Measurements from ENCODE around the gene CRELD2.

CRELD2 gene

GRCh38 chr22:49928185-49928495, 9.7 kb downstream of the CRELD2 start:
- peaks cover 5 to 32% (median 26%) of the 10 kb centered on the region in 5 donors for H3K4me1 ChIP-seq (ENCODE audit: control insufficient read depth in 5 of 5, insufficient read depth in 5 of 5, low read length in 5 of 5)
- no peak overlapping the region for H3K4me3 ChIP-seq (ENCODE audit: low read depth in 1 of 5, low read length in 5 of 5)

GRCh38 chr22:49928555-49929210, 10.2 kb downstream of the CRELD2 start:
- Histone ChIP-seq H3K9ac (ENCODE audit: low read length in 5 of 5) (no peak overlapping the region), H3K4me3 (ENCODE audit: low read depth in 1 of 5, low read length in 5 of 5) (no peak overlapping the region), H3K27me3 (ENCODE audit: control insufficient read depth in 5 of 5, insufficient read depth in 4 of 5, low read length in 5 of 5) (peaks cover 0 to 5% (median 4%) of the 10 kb centered on the region in 5 donors), H3K27ac (ENCODE audit: low read depth, low read length) (no peak overlapping the region), H3K4me1 (ENCODE audit: control insufficient read depth in 5 of 5, insufficient read depth in 5 of 5, low read length in 5 of 5) (peaks cover 7 to 37% (median 31%) of the 10 kb centered on the region in 5 donors), H3K9me3 (ENCODE audit: control insufficient read depth in 5 of 5, low read length in 5 of 5) (no peaks in the 10 kb centered on the region), H3K36me3 (ENCODE audit: control insufficient read depth in 5 of 5, insufficient read depth in 5 of 5, low read length in 5 of 5) (peaks cover 0 to 21% (median 16%) of the 10 kb centered on the region in 5 donors)

More at GRCh38 chr22:49928185-49928495, 9.7 kb downstream of the CRELD2 start:
- Histone ChIP-seq H3K36me3 (ENCODE audit: control insufficient read depth in 5 of 5, insufficient read depth in 5 of 5, low read length in 5 of 5) (peaks cover 0 to 23% (median 16%) of the 10 kb centered on the region in 5 donors), H3K27ac (ENCODE audit: low read depth, low read length) (no peak overlapping the region), H3K9me3 (ENCODE audit: control insufficient read depth in 5 of 5, low read length in 5 of 5) (no peaks in the 10 kb centered on the region), H3K27me3 (ENCODE audit: control insufficient read depth in 5 of 5, insufficient read depth in 4 of 5, low read length in 5 of 5) (peaks cover 0 to 5% (median 4%) of the 10 kb centered on the region in 5 donors), H3K9ac (ENCODE audit: low read length in 5 of 5) (no peak overlapping the region)

- Histone ChIP-seq H3K27me3 (ENCODE audit: control insufficient read depth in 5 of 5, insufficient read depth in 4 of 5, low read length in 5 of 5) (peaks cover 0 to 5% (median 4%) of the 10 kb centered on the region in 5 donors), H3K27ac (ENCODE audit: low read depth, low read length) (no peak overlapping the region), H3K4me1 (ENCODE audit: control insufficient read depth in 5 of 5, insufficient read depth in 5 of 5, low read length in 5 of 5) (peaks cover 7 to 45% (median 39%) of the 10 kb centered on the region in 5 donors), H3K36me3 (ENCODE audit: control insufficient read depth in 5 of 5, insufficient read depth in 5 of 5, low read length in 5 of 5) (peaks cover 0 to 14% (median 12%) of the 10 kb centered on the region in 5 donors), H3K4me3 (ENCODE audit: low read depth in 1 of 5, low read length in 5 of 5) (no peak overlapping the region), H3K9me3 (ENCODE audit: control insufficient read depth in 5 of 5, low read length in 5 of 5) (no peaks in the 10 kb centered on the region), H3K9ac (ENCODE audit: low read length in 5 of 5) (peak overlapping the region in 1 of 5 donors; percentile 2)
Measured at GRCh38 chr22:49929211-49929979, 11.0 kb downstream of the CRELD2 start.

- peaks cover 0 to 12% (median 11%) of the 10 kb centered on the region in 5 donors for H3K36me3 ChIP-seq (ENCODE audit: control insufficient read depth in 5 of 5, insufficient read depth in 5 of 5, low read length in 5 of 5)
- H3K27ac ChIP-seq (ENCODE audit: low read depth, low read length), result peak overlapping the region; percentile 37
- peaks cover 0 to 5% (median 4%) of the 10 kb centered on the region in 5 donors for H3K27me3 ChIP-seq (ENCODE audit: control insufficient read depth in 5 of 5, insufficient read depth in 4 of 5, low read length in 5 of 5)
- H3K4me1 ChIP-seq (ENCODE audit: control insufficient read depth in 5 of 5, insufficient read depth in 5 of 5, low read length in 5 of 5), result peaks cover 7 to 51% (median 44%) of the 10 kb centered on the region in 5 donors
- H3K9ac ChIP-seq (ENCODE audit: low read length in 5 of 5), result peak overlapping the region in 1 of 5 donors; percentile 2
- H3K9me3 ChIP-seq (ENCODE audit: control insufficient read depth in 5 of 5, low read length in 5 of 5), result no peaks in the 10 kb centered on the region
- H3K4me3 ChIP-seq (ENCODE audit: low read depth in 1 of 5, low read length in 5 of 5), result no peak overlapping the region
Measured at GRCh38 chr22:49929994-49930575, 11.7 kb downstream of the CRELD2 start.

- H3K9me3 ChIP-seq (ENCODE audit: control insufficient read depth in 5 of 5, low read length in 5 of 5), result no peaks in the 10 kb centered on the region
- H3K36me3 ChIP-seq (ENCODE audit: control insufficient read depth in 5 of 5, insufficient read depth in 5 of 5, low read length in 5 of 5), result peaks cover 0 to 7% (median 4%) of the 10 kb centered on the region in 5 donors
- peaks cover 0 to 5% (median 4%) of the 10 kb centered on the region in 5 donors for H3K27me3 ChIP-seq (ENCODE audit: control insufficient read depth in 5 of 5, insufficient read depth in 4 of 5, low read length in 5 of 5)
- peak overlapping the region; percentile 37 for H3K27ac ChIP-seq (ENCODE audit: low read depth, low read length)
- peaks cover 7 to 51% (median 44%) of the 10 kb centered on the region in 5 donors for H3K4me1 ChIP-seq (ENCODE audit: control insufficient read depth in 5 of 5, insufficient read depth in 5 of 5, low read length in 5 of 5)
- peak overlapping the region in 3 of 5 donors; percentile 3 to 30 (median 22) for H3K4me3 ChIP-seq (ENCODE audit: low read depth in 1 of 5, low read length in 5 of 5)
- peak overlapping the region in 1 of 5 donors; percentile 23 for H3K9ac ChIP-seq (ENCODE audit: low read length in 5 of 5)
Measured at GRCh38 chr22:49930596-49931412, 12.4 kb downstream of the CRELD2 start.

- Histone ChIP-seq H3K4me1 (ENCODE audit: control insufficient read depth in 5 of 5, insufficient read depth in 5 of 5, low read length in 5 of 5) (peaks cover 9 to 73% (median 61%) of the 10 kb centered on the region in 5 donors), H3K4me3 (ENCODE audit: low read depth in 1 of 5, low read length in 5 of 5) (peak overlapping the region in 4 of 5 donors; percentile 28 to 69 (median 48)), H3K9ac (ENCODE audit: low read length in 5 of 5) (peak overlapping the region; percentile 4 to 95 (median 88))
Measured at GRCh38 chr22:49933236-49934159, 15.1 kb downstream of the CRELD2 start.

GRCh38 chr22:49934160-49934890, 15.9 kb downstream of the CRELD2 start:
- peak overlapping the region; percentile 94 for H3K27ac ChIP-seq (ENCODE audit: low read depth, low read length)
- H3K9ac ChIP-seq (ENCODE audit: low read length in 5 of 5), result peak overlapping the region; percentile 4 to 95 (median 88)
- H3K9me3 ChIP-seq (ENCODE audit: control insufficient read depth in 5 of 5, low read length in 5 of 5), result no peaks in the 10 kb centered on the region
- H3K4me1 ChIP-seq (ENCODE audit: control insufficient read depth in 5 of 5, insufficient read depth in 5 of 5, low read length in 5 of 5), result peaks cover 9 to 77% (median 64%) of the 10 kb centered on the region in 5 donors
- no peaks in the 10 kb centered on the region for H3K27me3 ChIP-seq (ENCODE audit: control insufficient read depth in 5 of 5, insufficient read depth in 4 of 5, low read length in 5 of 5)
- H3K36me3 ChIP-seq (ENCODE audit: control insufficient read depth in 5 of 5, insufficient read depth in 5 of 5, low read length in 5 of 5), result no peaks in the 10 kb centered on the region
- H3K4me3 ChIP-seq (ENCODE audit: low read depth in 1 of 5, low read length in 5 of 5), result peak overlapping the region in 4 of 5 donors; percentile 50 to 69 (median 64)

More at GRCh38 chr22:49933236-49934159, 15.1 kb downstream of the CRELD2 start:
- H3K27ac ChIP-seq (ENCODE audit: low read depth, low read length), result peak overlapping the region; percentile 94
- peaks cover 0 to 5% (median 4%) of the 10 kb centered on the region in 5 donors for H3K27me3 ChIP-seq (ENCODE audit: control insufficient read depth in 5 of 5, insufficient read depth in 4 of 5, low read length in 5 of 5)
- H3K9me3 ChIP-seq (ENCODE audit: control insufficient read depth in 5 of 5, low read length in 5 of 5), result no peaks in the 10 kb centered on the region
- H3K36me3 ChIP-seq (ENCODE audit: control insufficient read depth in 5 of 5, insufficient read depth in 5 of 5, low read length in 5 of 5), result no peaks in the 10 kb centered on the region

- Histone ChIP-seq H3K9ac (ENCODE audit: low read length in 5 of 5) (peak overlapping the region in 4 of 5 donors; percentile 83 to 95 (median 89)), H3K9me3 (ENCODE audit: control insufficient read depth in 5 of 5, low read length in 5 of 5) (no peaks in the 10 kb centered on the region), H3K36me3 (ENCODE audit: control insufficient read depth in 5 of 5, insufficient read depth in 5 of 5, low read length in 5 of 5) (no peaks in the 10 kb centered on the region), H3K4me3 (ENCODE audit: low read depth in 1 of 5, low read length in 5 of 5) (peak overlapping the region in 4 of 5 donors; percentile 50 to 69 (median 64)), H3K27ac (ENCODE audit: low read depth, low read length) (peak overlapping the region; percentile 94), H3K27me3 (ENCODE audit: control insufficient read depth in 5 of 5, insufficient read depth in 4 of 5, low read length in 5 of 5) (no peaks in the 10 kb centered on the region), H3K4me1 (ENCODE audit: control insufficient read depth in 5 of 5, insufficient read depth in 5 of 5, low read length in 5 of 5) (peaks cover 9 to 72% (median 60%) of the 10 kb centered on the region in 5 donors)
Measured at GRCh38 chr22:49934891-49935557, 16.6 kb downstream of the CRELD2 start.

Measured in subcutaneous abdominal adipose tissue (tissue), 5 donors.